ENCODE measurements around the gene KCNK3.

GRCh38 chr2:26735097-26735496 is 42.6 kb downstream of the KCNK3 start:
- no peak for TF ChIP-seq CTCF (IDR thresholded peaks at IDR 0.05)
- no peak for TF ChIP-seq POLR2A (IDR thresholded peaks at IDR 0.05)

All from thyroid gland (tissue), 4 donors.